HCT116 (cell line): ENCODE results near the gene RFPL2. TPM values are rescaled to one million over a fixed set of nuclear protein-coding genes. Genes with fewer than 3 reads are reported as not detected.

Source experiments
- ATAC-seq: fragments of 200-7000 bp; cut with Tn5 transposase; 2 replicates; pipeline ENCODE4 v1.9.1; 2020; ENCODE audit warnings: mild to moderate bottlenecking, moderate library complexity
- BruUV-seq: library from RNA; stranded (reverse); fragments of 400-500 nt; replicated peaks from 2 replicates; lab custom pipeline; 2021; lab: Mats Ljungman, UMichigan
- CTCF ChIA-PET: fragments of 300-600 bp; sonication (Branson Sonifier 250); formaldehyde crosslinking; loops from one replicate; lab custom pipeline; 2021; ENCODE audit warnings: antibody characterized with exemption; lab: Charles Lee
- POLR2A ChIA-PET: fragments of 300-600, 350-600 bp; sonication (Branson Sonifier 250); formaldehyde crosslinking; loops from one replicate; lab custom pipeline; 2021; ENCODE audit warnings: antibody characterized with exemption; lab: Charles Lee
- RAD21 ChIA-PET, 2 experiments: fragments of 300-600 bp; sonication (Branson Sonifier 250); formaldehyde crosslinking; loops; one replicate each; lab custom pipeline; 2023; ENCODE audit warnings: low total read pairs in 2 of 2; ENCODE audit not compliant: uncharacterized antibody in 2 of 2, unreplicated experiment in 2 of 2, low non-redundant PET in 1 of 2; lab: Charles Lee
- DNase-seq: peaks from one replicate; pipeline ENCODE4 v3.0.0-alpha.2; 2010; ENCODE audit warnings: low read depth, low spot score
- H2AFZ ChIP-seq: fragments of 200-600 bp; shearing (Covaris generic), sonication (generic); 2 replicates; pipeline ENCODE4 v1.6.1; 2017; ENCODE audit warnings: low read depth, mixed run types, mixed read lengths, antibody characterized with exemption, low read length; ENCODE audit not compliant: poor library complexity, severe bottlenecking
- H3K27ac ChIP-seq: 2 replicates; pipeline ENCODE4 v1.5.1; 2012; ENCODE audit warnings: low read depth, low read length
- H3K27me3 ChIP-seq: fragments of 200-600 bp; sonication (generic); 2 replicates; pipeline ENCODE4 v1.6.1; 2016; ENCODE audit warnings: mixed run types, low read length, mixed read lengths; ENCODE audit not compliant: insufficient read depth
- H3K36me3 ChIP-seq, 2 experiments: fragments of 200-500 bp in 1 of 2; fragments of 200-600 bp in 1 of 2; sonication (Bioruptor generic) in 1 of 2; sonication (generic) in 1 of 2; 2 replicates each; pipeline versions ENCODE4 v1.5.1 to v1.6.1; 2014 to 2016; ENCODE audit warnings: low read length in 2 of 2, inconsistent platforms in 1 of 2, mixed read lengths in 1 of 2, mixed run types in 1 of 2; ENCODE audit not compliant: insufficient read depth in 2 of 2, control insufficient read depth in 1 of 2
- H3K4me1 ChIP-seq, 2 experiments: fragments of 200-600 bp in 1 of 2; sonication (generic) in 1 of 2; 2 replicates each; pipeline versions ENCODE4 v1.5.1 to v1.6.1; 2012 to 2017; ENCODE audit warnings: low read length in 2 of 2, inconsistent platforms in 1 of 2, mild to moderate bottlenecking in 1 of 2, mixed read lengths in 1 of 2, mixed run types in 1 of 2, moderate library complexity in 1 of 2; ENCODE audit not compliant: insufficient read depth in 2 of 2, control insufficient read depth in 1 of 2
- H3K4me2 ChIP-seq: fragments of 200-600 bp; sonication (generic); 2 replicates; pipeline ENCODE4 v1.6.1; 2017; ENCODE audit warnings: mixed run types, low read length, mixed read lengths
- H3K4me3 ChIP-seq, 2 experiments: fragments of 200-600 bp in 1 of 2; sonication (generic) in 1 of 2; replicated peaks in 1 of 2; 2 replicates each; pipeline ENCODE4 v1.5.1; 2011 to 2016; ENCODE audit warnings: low read length in 2 of 2, control low read depth in 1 of 2, low read depth in 1 of 2, mild to moderate bottlenecking in 1 of 2, mixed read lengths in 1 of 2, mixed run types in 1 of 2
- H3K79me2 ChIP-seq: fragments of 200-600 bp; sonication (generic); 2 replicates; pipeline ENCODE4 v1.6.1; 2017; ENCODE audit warnings: mild to moderate bottlenecking, mixed run types, low read length, moderate library complexity, mixed read lengths; ENCODE audit not compliant: insufficient read depth
- H3K9ac ChIP-seq: fragments of 200-600 bp; sonication (generic); 2 replicates; pipeline ENCODE4 v1.6.1; 2016; ENCODE audit warnings: low read length, mixed read lengths
- H3K9me2 ChIP-seq: fragments of 200-600 bp; sonication (generic), shearing (Covaris generic); 2 replicates; pipeline ENCODE4 v1.6.1; 2017; ENCODE audit warnings: mixed run types, mild to moderate bottlenecking, moderate library complexity; ENCODE audit not compliant: insufficient read depth
- H3K9me3 ChIP-seq, 2 experiments: fragments of 200-500 bp in 1 of 2; fragments of 200-600 bp in 1 of 2; sonication (Bioruptor generic) in 1 of 2; sonication (generic) in 1 of 2; 2 replicates each; pipeline ENCODE4 v1.6.1; 2014 to 2017; ENCODE audit warnings: low read length in 2 of 2, mixed read lengths in 2 of 2, inconsistent platforms in 1 of 2, low read depth in 1 of 2, mild to moderate bottlenecking in 1 of 2, mixed run types in 1 of 2, moderate library complexity in 1 of 2; ENCODE audit not compliant: control insufficient read depth in 1 of 2, insufficient read depth in 1 of 2
- H4K20me1 ChIP-seq: fragments of 200-600 bp; sonication (generic), shearing (Covaris generic); 2 replicates; pipeline ENCODE4 v1.6.1; 2017; ENCODE audit warnings: mixed run types, mild to moderate bottlenecking, moderate library complexity; ENCODE audit not compliant: insufficient read depth
- ELF1 ChIP-seq: IDR thresholded peaks from 2 replicates; pipeline ENCODE4 v1.6.1; 2012; ENCODE audit warnings: low read depth, borderline replicate concordance
- EZH2 ChIP-seq: fragments of 200-600 bp; sonication (generic); IDR thresholded peaks from 2 replicates; pipeline ENCODE4 v1.6.1; 2017; ENCODE audit warnings: antibody characterized with exemption, mixed run types
- EZH2phosphoT487 ChIP-seq: fragments of 200-600 bp; IDR thresholded peaks from 2 replicates; pipeline ENCODE4 v1.6.1; 2018; ENCODE audit warnings: antibody characterized with exemption, borderline replicate concordance
- JUND ChIP-seq: IDR thresholded peaks from 2 replicates; pipeline ENCODE4 v1.6.1; 2012
- SIN3A ChIP-seq: IDR thresholded peaks from 2 replicates; pipeline ENCODE4 v1.6.1; 2012; ENCODE audit warnings: low read depth
- SP1 ChIP-seq: IDR thresholded peaks from 2 replicates; pipeline ENCODE4 v1.6.1; 2012; ENCODE audit warnings: low read depth
- YY1 ChIP-seq: IDR thresholded peaks from 2 replicates; pipeline ENCODE4 v1.6.1; 2011; ENCODE audit warnings: low read length, low read depth, moderate library complexity, mild to moderate bottlenecking; ENCODE audit not compliant: insufficient replicate concordance; ENCODE audit errors: extremely low read depth
- ZNF274 ChIP-seq: fragments of 200-500 bp; sonication (Bioruptor generic); IDR thresholded peaks from 2 replicates; pipeline ENCODE4 v1.6.1; 2014; ENCODE audit warnings: mild to moderate bottlenecking, low read depth, low read length, inconsistent platforms
- intact Hi-C: fragments of 100-400 bp; cut with micrococcal nuclease; formaldehyde crosslinking; loops from 2 replicates; pipeline ENCODE4 v1.10.0; 2022
- total RNA-seq: library from RNA; stranded (reverse); gene quantifications from one replicate; pipeline ENCODE4 v1.2.1, GENCODE V29; 2021; ENCODE audit not compliant: unreplicated experiment
- TF ChIP-seq, protein P1 (sequence below): IDR thresholded peaks from 2 replicates; pipeline ENCODE4 v1.6.1; 2012
- TF ChIP-seq, protein P2 (sequence below): IDR thresholded peaks from 2 replicates; pipeline ENCODE4 v1.6.1; 2012; ENCODE audit warnings: low read depth

RFPL2 gene
- total RNA-seq, 1 experiment from 2014 or later: 0.61 TPM

DNA sequence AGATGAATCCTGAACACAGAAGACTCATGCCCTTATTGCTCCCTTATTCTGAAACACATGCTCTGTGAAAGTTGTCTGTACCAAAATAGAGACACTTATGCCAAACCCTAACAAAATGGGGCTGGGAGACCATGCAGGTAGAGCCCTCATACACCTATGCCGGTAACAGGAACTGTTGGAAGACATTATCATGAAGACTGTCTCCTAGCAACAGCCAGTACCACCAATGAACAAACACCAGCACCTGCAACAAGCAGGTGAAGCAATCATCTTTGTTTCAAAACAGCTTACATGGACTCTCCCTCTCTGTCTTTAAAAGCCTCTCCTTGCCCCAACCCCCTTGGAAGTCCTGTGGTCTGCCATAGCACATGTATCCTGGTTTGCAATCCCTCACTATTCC, 33.0 kb upstream of the RFPL2 start:
- Histone ChIP-seq H3K9me2 (no peaks in the 10 kb centered on the region), H2AFZ (no peak overlapping the region), H3K27me3 (no peaks in the 10 kb centered on the region), H3K4me2 (no peak overlapping the region), H4K20me1 (no peaks in the 10 kb centered on the region), H3K27ac (no peak overlapping the region), H3K79me2 (no peaks in the 10 kb centered on the region), H3K36me3 (no peaks in the 10 kb centered on the region), H3K4me1 (peaks cover 0 to 3% of the 10 kb centered on the region in 2 experiments; a peak in 1 of 4 replicates), H3K4me3 (no peak overlapping the region), H3K9ac (no peak overlapping the region), H3K9me3 (no peaks in the 10 kb centered on the region)
- BruUV-seq: no TSS peak
- CTCF ChIA-PET: no interaction called here
- POLR2A ChIA-PET: no interaction called here
- TF ChIP-seq SP1: no peak
- TF ChIP-seq EZH2: no peak
- no peak for TF ChIP-seq YY1
- TF ChIP-seq ELF1: no peak
- TF ChIP-seq SIN3A: no peak
- no peak for TF ChIP-seq JUND
- TF ChIP-seq, protein P1, sequence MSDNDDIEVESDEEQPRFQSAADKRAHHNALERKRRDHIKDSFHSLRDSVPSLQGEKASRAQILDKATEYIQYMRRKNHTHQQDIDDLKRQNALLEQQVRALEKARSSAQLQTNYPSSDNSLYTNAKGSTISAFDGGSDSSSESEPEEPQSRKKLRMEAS: no peak
- TF ChIP-seq, protein P2, sequence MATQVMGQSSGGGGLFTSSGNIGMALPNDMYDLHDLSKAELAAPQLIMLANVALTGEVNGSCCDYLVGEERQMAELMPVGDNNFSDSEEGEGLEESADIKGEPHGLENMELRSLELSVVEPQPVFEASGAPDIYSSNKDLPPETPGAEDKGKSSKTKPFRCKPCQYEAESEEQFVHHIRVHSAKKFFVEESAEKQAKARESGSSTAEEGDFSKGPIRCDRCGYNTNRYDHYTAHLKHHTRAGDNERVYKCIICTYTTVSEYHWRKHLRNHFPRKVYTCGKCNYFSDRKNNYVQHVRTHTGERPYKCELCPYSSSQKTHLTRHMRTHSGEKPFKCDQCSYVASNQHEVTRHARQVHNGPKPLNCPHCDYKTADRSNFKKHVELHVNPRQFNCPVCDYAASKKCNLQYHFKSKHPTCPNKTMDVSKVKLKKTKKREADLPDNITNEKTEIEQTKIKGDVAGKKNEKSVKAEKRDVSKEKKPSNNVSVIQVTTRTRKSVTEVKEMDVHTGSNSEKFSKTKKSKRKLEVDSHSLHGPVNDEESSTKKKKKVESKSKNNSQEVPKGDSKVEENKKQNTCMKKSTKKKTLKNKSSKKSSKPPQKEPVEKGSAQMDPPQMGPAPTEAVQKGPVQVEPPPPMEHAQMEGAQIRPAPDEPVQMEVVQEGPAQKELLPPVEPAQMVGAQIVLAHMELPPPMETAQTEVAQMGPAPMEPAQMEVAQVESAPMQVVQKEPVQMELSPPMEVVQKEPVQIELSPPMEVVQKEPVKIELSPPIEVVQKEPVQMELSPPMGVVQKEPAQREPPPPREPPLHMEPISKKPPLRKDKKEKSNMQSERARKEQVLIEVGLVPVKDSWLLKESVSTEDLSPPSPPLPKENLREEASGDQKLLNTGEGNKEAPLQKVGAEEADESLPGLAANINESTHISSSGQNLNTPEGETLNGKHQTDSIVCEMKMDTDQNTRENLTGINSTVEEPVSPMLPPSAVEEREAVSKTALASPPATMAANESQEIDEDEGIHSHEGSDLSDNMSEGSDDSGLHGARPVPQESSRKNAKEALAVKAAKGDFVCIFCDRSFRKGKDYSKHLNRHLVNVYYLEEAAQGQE: no peak
- no peak for TF ChIP-seq EZH2phosphoT487
- no peak for TF ChIP-seq ZNF274
- RAD21 ChIA-PET: no interaction called here
- ATAC-seq: no peak
- DNase-seq: no peak
- intact Hi-C loops: no loop called here
